Kidney (tissue), 14 donors: Measurements from ENCODE around the gene SPRR4. TPM values are rescaled to one million over a fixed set of nuclear protein-coding genes. Genes with fewer than 3 reads are reported as not detected.

Experiments
- DNase-seq, 5 donors: peaks; one replicate each; pipeline ENCODE4 v3.0.0-alpha.2; 2013 to 2020
- FAIRE-seq: peaks from 2 replicates; lab custom pipeline; 2012; peaks lifted over from hg19 to GRCh38; lab: Jason Lieb, UNC
- H3K27ac ChIP-seq, 2 donors: one replicate each; pipeline ENCODE4 v1.7.0; 2013; ENCODE audit warnings: low read depth in 2 of 2, low read length in 2 of 2, inconsistent platforms in 1 of 2
- H3K27me3 ChIP-seq: one replicate; pipeline ENCODE4 v1.7.1; 2013; ENCODE audit warnings: low read length, inconsistent platforms; ENCODE audit not compliant: control insufficient read depth, insufficient read depth
- H3K36me3 ChIP-seq, 3 donors: one replicate each; pipeline versions ENCODE4 v1.7.0 to v1.7.1; 2013; ENCODE audit warnings: low read length in 3 of 3, control low read depth in 1 of 3, inconsistent platforms in 1 of 3; ENCODE audit not compliant: insufficient read depth in 3 of 3, control insufficient read depth in 2 of 3
- H3K4me1 ChIP-seq, 3 donors: one replicate each; pipeline versions ENCODE4 v1.7.0 to v1.7.1; 2013; ENCODE audit warnings: low read length in 3 of 3, inconsistent platforms in 1 of 3, low read depth in 1 of 3; ENCODE audit not compliant: control insufficient read depth in 2 of 3, insufficient read depth in 2 of 3
- H3K4me3 ChIP-seq, 3 donors: one replicate each; pipeline versions ENCODE4 v1.7.0 to v1.8.1; 2013; ENCODE audit warnings: low read length in 3 of 3, control low read depth in 1 of 3, inconsistent platforms in 1 of 3
- H3K9ac ChIP-seq, 3 donors: one replicate each; pipeline versions ENCODE4 v1.7.0 to v1.7.1; 2013; ENCODE audit warnings: low read length in 3 of 3, control low read depth in 1 of 3, inconsistent platforms in 1 of 3
- H3K9me3 ChIP-seq, 3 donors: one replicate each; pipeline versions ENCODE4 v1.7.0 to v1.7.1; 2013; ENCODE audit warnings: low read length in 3 of 3, control low read depth in 1 of 3, inconsistent platforms in 1 of 3; ENCODE audit not compliant: control insufficient read depth in 2 of 3, insufficient read depth in 1 of 3
- intact Hi-C: fragments of 100-400 bp; cut with DNase I; formaldehyde crosslinking; loops from one replicate; pipeline ENCODE4 v1.11.1; 2022
- polyA plus RNA-seq: library from polyadenylated mRNA; stranded (reverse); fragments of 350-450 nt; fragmentation: Illumina TruSeq; extraction: RNeasy Lipid Tissue Mini Kit (QIAGEN cat#74804); gene quantifications from one replicate; pipeline ENCODE4 v1.2.3, GENCODE V29; 2014; ENCODE audit warnings: low read depth, low replicate concordance; ENCODE audit not compliant: insufficient read depth
- total RNA-seq: library from RNA; stranded (reverse); fragmentation: NEBNext Ultra II Directional; extraction: Animal tissue kit (Norgen Biotek cat#: 25700); gene quantifications from one replicate; pipeline ENCODE4 v1.2.1, GENCODE V29; 2021
- TF ChIP-seq, protein P1 (sequence below): IDR thresholded peaks from 3 replicates; pipeline ENCODE4 v1.5.1; 2012; ENCODE audit warnings: mild to moderate bottlenecking, moderate library complexity, borderline replicate concordance; ENCODE audit not compliant: insufficient read depth; ENCODE audit errors: extremely low read depth
- donor health status: control.
- donor health status: control.
- donor health status: control.
- donor health status: control.
- donor health status: control.
- donor health status: DM: yes; HTN: yes; CAD: no.
- donor health status: Normal renal cell carcinoma (clear cell type).

SPRR4 gene
- total and polyA plus RNA-seq, 2 donors from 2014 or later: not detected

DNA sequence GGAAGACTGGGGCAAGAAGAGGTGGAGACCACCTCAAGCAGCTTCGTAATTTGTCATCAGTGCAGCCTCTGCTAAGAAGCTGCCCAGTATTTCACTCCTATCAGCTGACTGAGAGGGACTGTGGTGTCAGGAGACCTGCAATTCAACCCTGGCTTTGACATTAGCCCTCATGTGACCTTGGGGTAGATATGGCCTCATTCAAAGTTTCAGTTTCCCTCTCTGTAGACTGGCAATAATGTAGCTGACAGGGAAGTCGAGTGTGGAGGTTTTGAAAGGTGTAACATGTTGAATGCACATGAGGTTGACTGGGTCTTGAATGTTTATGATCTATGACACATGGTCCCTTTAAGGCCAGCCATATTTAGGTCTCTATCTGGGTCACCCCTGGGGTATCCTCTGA, 2.2 kb upstream of the SPRR4 start:
- DNase-seq (no peak), FAIRE-seq (no peak)
- Histone ChIP-seq H3K27ac (no peak overlapping the region), H3K36me3 (no peaks in the 10 kb centered on the region), H3K4me1 (no peaks in the 10 kb centered on the region), H3K9me3 (no peaks in the 10 kb centered on the region), H3K9ac (no peak overlapping the region), H3K27me3 (no peaks in the 10 kb centered on the region), H3K4me3 (no peak overlapping the region)
- intact Hi-C loops: no loop called here
- TF ChIP-seq, protein P1, sequence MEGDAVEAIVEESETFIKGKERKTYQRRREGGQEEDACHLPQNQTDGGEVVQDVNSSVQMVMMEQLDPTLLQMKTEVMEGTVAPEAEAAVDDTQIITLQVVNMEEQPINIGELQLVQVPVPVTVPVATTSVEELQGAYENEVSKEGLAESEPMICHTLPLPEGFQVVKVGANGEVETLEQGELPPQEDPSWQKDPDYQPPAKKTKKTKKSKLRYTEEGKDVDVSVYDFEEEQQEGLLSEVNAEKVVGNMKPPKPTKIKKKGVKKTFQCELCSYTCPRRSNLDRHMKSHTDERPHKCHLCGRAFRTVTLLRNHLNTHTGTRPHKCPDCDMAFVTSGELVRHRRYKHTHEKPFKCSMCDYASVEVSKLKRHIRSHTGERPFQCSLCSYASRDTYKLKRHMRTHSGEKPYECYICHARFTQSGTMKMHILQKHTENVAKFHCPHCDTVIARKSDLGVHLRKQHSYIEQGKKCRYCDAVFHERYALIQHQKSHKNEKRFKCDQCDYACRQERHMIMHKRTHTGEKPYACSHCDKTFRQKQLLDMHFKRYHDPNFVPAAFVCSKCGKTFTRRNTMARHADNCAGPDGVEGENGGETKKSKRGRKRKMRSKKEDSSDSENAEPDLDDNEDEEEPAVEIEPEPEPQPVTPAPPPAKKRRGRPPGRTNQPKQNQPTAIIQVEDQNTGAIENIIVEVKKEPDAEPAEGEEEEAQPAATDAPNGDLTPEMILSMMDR: no peak

GRCh38 chr1:152969036-152969435, 1.4 kb upstream of the SPRR4 start:
- no peak overlapping the region for H3K4me3 ChIP-seq
- no peaks in the 10 kb centered on the region for H3K27me3 ChIP-seq
- TF ChIP-seq, protein P1: no peak
- H3K9me3 ChIP-seq: no peaks in the 10 kb centered on the region
- H3K9ac ChIP-seq: no peak overlapping the region
- H3K4me1 ChIP-seq: no peaks in the 10 kb centered on the region
- DNase-seq (no peak), FAIRE-seq (no peak)
- H3K36me3 ChIP-seq: no peaks in the 10 kb centered on the region
- intact Hi-C loops: no loop called here
- H3K27ac ChIP-seq: no peak overlapping the region

GRCh38 chr1:152972196-152972886, 1.9 kb downstream of the SPRR4 start:
- FAIRE-seq: no peak
- intact Hi-C loops: no loop called here
- Histone ChIP-seq H3K9me3 (no peaks in the 10 kb centered on the region), H3K9ac (no peak overlapping the region), H3K4me1 (no peaks in the 10 kb centered on the region), H3K27me3 (no peaks in the 10 kb centered on the region), H3K36me3 (no peaks in the 10 kb centered on the region), H3K4me3 (no peak overlapping the region), H3K27ac (no peak overlapping the region)
- TF ChIP-seq, protein P1: no peak
- DNase-seq: no peak
